T-cell (primary cell): ENCODE measurements around the gene CCDC12. TPM values are rescaled to one million over a fixed set of nuclear protein-coding genes. Genes with fewer than 3 reads are reported as not detected.

Experiments
- ATAC-seq, 4 experiments: fragments of 200-7000 bp in 3 of 4; fragments of 150-1000 bp in 1 of 4; cut with Tn5 transposase; replicated peaks in 1 of 4; 1 replicate in 3 of 4; 2 replicates in 1 of 4; pipeline ENCODE4 v1.10.0; 2021; ENCODE audit warnings: moderate library complexity in 3 of 4, mild to moderate bottlenecking in 2 of 4, moderate number of reproducible peaks in 1 of 4
- CTCF ChIA-PET, 2 donors: fragments of 300-600 bp; sonication (Branson Sonifier 250); formaldehyde crosslinking; loops; one replicate each; lab custom pipeline; 2022; ENCODE audit warnings: antibody characterized with exemption in 2 of 2; lab: Charles Lee
- POLR2A ChIA-PET, 2 donors: fragments of 300-600 bp; sonication (Branson Sonifier 250); formaldehyde crosslinking; loops; one replicate each; lab custom pipeline; 2022; ENCODE audit warnings: antibody characterized with exemption in 2 of 2; lab: Charles Lee
- DNase-seq, 35 experiments: peaks; one replicate each; pipeline versions ENCODE4 v3.0.0 to v3.0.0-alpha.2; 2013 to 2023
- H3K27ac ChIP-seq: one replicate; pipeline ENCODE4 v1.5.1; 2013; ENCODE audit warnings: low read length
- H3K27me3 ChIP-seq, 2 experiments: replicated peaks in 1 of 2; 1 replicate in 1 of 2; 2 replicates in 1 of 2; pipeline versions ENCODE4 v1.6.1 to v1.7.0; 2013; ENCODE audit warnings: low read length in 1 of 2, mixed read lengths in 1 of 2; ENCODE audit not compliant: control insufficient read depth in 2 of 2, insufficient read depth in 2 of 2; ENCODE audit errors: extremely low read depth in 1 of 2
- H3K36me3 ChIP-seq, 2 donors: 1 replicate in 1 of 2; 2 replicates in 1 of 2; pipeline versions ENCODE4 v1.6.1 to v1.7.0; 2013; ENCODE audit warnings: low read length in 1 of 2; ENCODE audit not compliant: control insufficient read depth in 2 of 2, insufficient read depth in 1 of 2; ENCODE audit errors: extremely low read depth in 1 of 2
- H3K4me1 ChIP-seq, 2 experiments: 1 replicate in 1 of 2; 2 replicates in 1 of 2; pipeline versions ENCODE4 v1.6.1 to v1.7.0; 2013; ENCODE audit warnings: low read length in 2 of 2, mixed read lengths in 1 of 2; ENCODE audit not compliant: insufficient read depth in 2 of 2, control insufficient read depth in 1 of 2; ENCODE audit errors: extremely low read depth in 1 of 2
- H3K4me3 ChIP-seq, 2 donors: 1 replicate in 1 of 2; 2 replicates in 1 of 2; pipeline versions ENCODE4 v1.5.1 to v1.7.0; 2013; ENCODE audit warnings: mild to moderate bottlenecking in 2 of 2, low read length in 1 of 2, moderate library complexity in 1 of 2; ENCODE audit not compliant: control insufficient read depth in 1 of 2; ENCODE audit errors: extremely low read depth in 1 of 2
- H3K9me3 ChIP-seq: 2 replicates; pipeline ENCODE4 v1.7.0; 2013
- H3K27ac Mint-ChIP-seq, 2 donors: one replicate each; pipeline ENCODE4 v1.8.0; 2020 to 2021; ENCODE audit warnings: mild to moderate bottlenecking in 2 of 2, mixed read lengths in 2 of 2
- H3K27me3 Mint-ChIP-seq, 2 donors: one replicate each; pipeline ENCODE4 v1.8.0; 2021 to 2022; ENCODE audit warnings: mixed read lengths in 2 of 2
- H3K36me3 Mint-ChIP-seq: one replicate; pipeline ENCODE4 v1.8.0; 2021; ENCODE audit warnings: mixed read lengths
- H3K4me1 Mint-ChIP-seq, 3 donors: one replicate each; pipeline ENCODE4 v1.8.0; 2020 to 2022; ENCODE audit warnings: mixed read lengths in 3 of 3, mild to moderate bottlenecking in 1 of 3
- H3K4me3 Mint-ChIP-seq, 3 donors: one replicate each; pipeline ENCODE4 v1.8.0; 2020 to 2022; ENCODE audit warnings: mild to moderate bottlenecking in 3 of 3, mixed read lengths in 3 of 3, moderate library complexity in 3 of 3
- H3K9me3 Mint-ChIP-seq, 3 donors: one replicate each; pipeline ENCODE4 v1.8.0; 2020 to 2022; ENCODE audit warnings: mixed read lengths in 3 of 3
- WGBS: methylation state at CpG from one replicate; pipeline ENCODE4 v1.1.5; 2013; ENCODE audit warnings: missing lambda C conversion rate; ENCODE audit not compliant: insufficient coverage; 5-methylcytosine and 5-hydroxymethylcytosine counted together
- total RNA-seq, 35 experiments: library from RNA in 6 of 35; stranded (reverse) in 6 of 35; fragments of 120-200 nt in 1 of 35; gene quantifications; one replicate each; pipeline versions ENCODE4 v1.2.1 to v1.2.4 and lab custom pipeline; 2013 to 2026

The CCDC12 gene
- total RNA-seq, 5 donors from 2014 or later (not counting 1 experiment from before 2014, with no cell fraction given), result 66.5 to 78.4 (median 72.8) TPM

DNA sequence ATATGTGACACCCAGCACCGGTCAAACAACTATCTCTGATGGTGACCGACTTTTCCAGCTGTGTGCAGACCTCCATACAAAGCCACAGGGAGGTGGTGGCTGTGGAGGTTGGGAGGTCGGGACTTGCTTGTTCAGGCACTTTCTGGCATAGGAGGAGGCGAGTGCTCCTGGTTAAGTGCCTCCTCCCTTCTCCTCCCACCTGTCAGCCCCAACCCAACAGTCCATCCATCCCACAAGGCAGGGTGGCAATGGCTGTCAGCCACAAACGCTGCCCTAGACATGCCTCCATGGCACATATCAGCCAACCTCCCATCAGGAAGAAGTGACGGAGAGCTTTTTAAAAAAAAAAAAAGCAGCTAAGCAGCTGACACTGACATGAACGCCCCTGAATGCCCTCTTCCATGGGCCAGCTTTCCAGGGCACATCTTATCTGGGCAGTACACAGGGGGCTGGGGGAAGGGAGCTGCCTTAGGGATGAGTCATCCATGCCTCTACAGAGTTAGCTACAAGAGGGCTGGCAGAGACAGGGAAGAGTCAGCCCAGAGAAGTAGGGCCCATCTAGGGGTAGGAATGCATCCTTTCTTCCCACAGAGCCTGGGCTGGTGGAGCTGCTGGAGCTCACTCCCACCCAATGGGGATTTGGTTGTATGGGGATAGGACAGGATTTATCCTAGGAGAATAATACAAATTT is 41.2 kb downstream of the CCDC12 start:
- Mint-ChIP-seq H3K36me3 (peaks cover 34% of the 10 kb centered on the region), H3K27me3 (no peaks in the 10 kb centered on the region), H3K4me1 (peaks cover 66 to 78% (median 72%) of the 10 kb centered on the region in 3 donors), H3K4me3 (no peak overlapping the region), H3K27ac (peak overlapping the region in 1 of 2 donors; percentile 16), H3K9me3 (no peaks in the 10 kb centered on the region)
- ATAC-seq (no peak), DNase-seq (no peak)
- no peak overlapping the region for H3K27ac ChIP-seq
- no peaks in the 10 kb centered on the region for H3K9me3 ChIP-seq
- no peak overlapping the region for H3K4me3 ChIP-seq
- H3K27me3 ChIP-seq, result no peaks in the 10 kb centered on the region
- ChIA-PET POLR2A (no interaction called here), CTCF (no interaction called here)
- WGBS, result 100% methylated on average over 1 of the region's 7 CpGs
- H3K4me1 ChIP-seq, result peaks cover 0 to 73% of the 10 kb centered on the region in 2 experiments
- peaks cover 5 to 68% of the 10 kb centered on the region in 2 donors for H3K36me3 ChIP-seq

GRCh38 chr3:46934498-46935167 is 41.9 kb downstream of the CCDC12 start:
- H3K4me1 Mint-ChIP-seq, result peaks cover 64 to 76% (median 71%) of the 10 kb centered on the region in 3 donors
- no peak for ATAC-seq

GRCh38 chr3:46934072-46934471 is 42.5 kb downstream of the CCDC12 start:
- ChIA-PET CTCF (no interaction called here), POLR2A (interaction anchor here in 1 of 2 donors (1.1 kb wide), 1 partner anchor 25 kb away, joined by 3 read pairs; no protein-coding TSS in a partner anchor)
- 86% methylated on average over 1 of the region's 2 CpGs for WGBS
- Histone ChIP-seq H3K27me3 (no peaks in the 10 kb centered on the region), H3K36me3 (peaks cover 7 to 57% of the 10 kb centered on the region in 2 donors), H3K4me1 (peaks cover 0 to 71% of the 10 kb centered on the region in 2 experiments), H3K9me3 (no peaks in the 10 kb centered on the region), H3K4me3 (no peak overlapping the region), H3K27ac (no peak overlapping the region)
- Mint-ChIP-seq H3K4me3 (no peak overlapping the region), H3K9me3 (peaks cover 0 to 1% (median under 1%) of the 10 kb centered on the region in 3 donors), H3K36me3 (peaks cover 30% of the 10 kb centered on the region), H3K27ac (no peak overlapping the region), H3K27me3 (no peaks in the 10 kb centered on the region), H3K4me1 (peaks cover 64 to 77% (median 72%) of the 10 kb centered on the region in 3 donors)
- DNase-seq (no peak), ATAC-seq (no peak)

More at GRCh38 chr3:46934498-46935167, 41.9 kb downstream of the CCDC12 start:
- Histone ChIP-seq H3K4me1 (peaks cover 0 to 71% of the 10 kb centered on the region in 2 experiments), H3K4me3 (no peak overlapping the region), H3K36me3 (peaks cover 7 to 62% of the 10 kb centered on the region in 2 donors), H3K27ac (no peak overlapping the region), H3K9me3 (no peaks in the 10 kb centered on the region), H3K27me3 (no peaks in the 10 kb centered on the region)
- ChIA-PET CTCF (no interaction called here), POLR2A (interaction anchor here in 1 of 2 donors (0.5 kb wide), 1 partner anchor 227 kb away, joined by 4 read pairs; no protein-coding TSS in a partner anchor)
- Mint-ChIP-seq H3K27me3 (no peaks in the 10 kb centered on the region), H3K4me3 (no peak overlapping the region), H3K9me3 (no peaks in the 10 kb centered on the region), H3K36me3 (peaks cover 28% of the 10 kb centered on the region), H3K27ac (no peak overlapping the region)
- WGBS, result 99% methylated on average over 7 of the region's 8 CpGs
- DNase-seq, result no peak

GRCh38 chr3:46933261-46933660 is 43.3 kb downstream of the CCDC12 start:
- no peaks in the 10 kb centered on the region for H3K27me3 Mint-ChIP-seq
- peaks cover 65 to 81% (median 76%) of the 10 kb centered on the region in 3 donors for H3K4me1 Mint-ChIP-seq
- ATAC-seq (no peak), DNase-seq (no peak)
- ChIA-PET CTCF (interaction anchor here in 1 of 2 donors (0.6 kb wide), 1 partner anchor 564 kb away, joined by 3 read pairs; no protein-coding TSS in a partner anchor), POLR2A (interaction anchor here in 1 of 2 donors (1.1 kb wide), 1 partner anchor 25 kb away, joined by 3 read pairs; no protein-coding TSS in a partner anchor)
- peaks cover 0 to 9% (median 5%) of the 10 kb centered on the region in 3 donors for H3K9me3 Mint-ChIP-seq
- no peak overlapping the region for H3K4me3 ChIP-seq
- 90% methylated on average over 2 of the region's 6 CpGs for WGBS
- no peaks in the 10 kb centered on the region for H3K9me3 ChIP-seq
- peak overlapping the region in 1 of 2 donors; percentile 18 for H3K27ac Mint-ChIP-seq
- H3K36me3 ChIP-seq, result peaks cover 7 to 49% of the 10 kb centered on the region in 2 donors
- H3K4me3 Mint-ChIP-seq, result no peak overlapping the region
- peaks cover 0 to 75% of the 10 kb centered on the region in 2 experiments for H3K4me1 ChIP-seq
- H3K36me3 Mint-ChIP-seq, result peaks cover 34% of the 10 kb centered on the region
- H3K27ac ChIP-seq, result no peak overlapping the region
- H3K27me3 ChIP-seq, result no peaks in the 10 kb centered on the region

- H3K36me3 Mint-ChIP-seq, result peaks cover 29% of the 10 kb centered on the region
- no peaks in the 10 kb centered on the region for H3K27me3 Mint-ChIP-seq
- DNase-seq, result no peak
- ChIA-PET CTCF (interaction anchor here in 1 of 2 donors (0.6 kb wide), 1 partner anchor 563 kb away, joined by 3 read pairs; no protein-coding TSS in a partner anchor), POLR2A (interaction anchor here in 1 of 2 donors (1.1 kb wide), 1 partner anchor 26 kb away, joined by 3 read pairs; no protein-coding TSS in a partner anchor)
- no peak overlapping the region for H3K4me3 ChIP-seq
- no peak overlapping the region for H3K4me3 Mint-ChIP-seq
- peaks cover 68 to 81% (median 78%) of the 10 kb centered on the region in 3 donors for H3K4me1 Mint-ChIP-seq
- H3K27ac Mint-ChIP-seq, result peak overlapping the region; percentile 75 to 79
- WGBS, result 94% methylated on average over 3 of the region's 7 CpGs
- H3K9me3 Mint-ChIP-seq, result peaks cover 0 to 10% (median 5%) of the 10 kb centered on the region in 3 donors
- no peaks in the 10 kb centered on the region for H3K9me3 ChIP-seq
- ATAC-seq, result no peak
- peaks cover under 1 to 77% of the 10 kb centered on the region in 2 experiments for H3K4me1 ChIP-seq
- no peak overlapping the region for H3K27ac ChIP-seq
- H3K27me3 ChIP-seq, result no peaks in the 10 kb centered on the region
- H3K36me3 ChIP-seq, result peaks cover 7 to 42% of the 10 kb centered on the region in 2 donors
These were observed 43.9 kb downstream of the CCDC12 start for GRCh38 chr3:46932455-46933225.
